Measurements from ENCODE around the gene FOXO6. TPM values are rescaled to one million over a fixed set of nuclear protein-coding genes. Genes with fewer than 3 reads are reported as not detected.

Gene FOXO6
- total and polyA plus RNA-seq, 2 of the 13 experiments (the other 11 are each of a cell fraction or from before 2014, with no cell fraction given) = 0.13 TPM; not detected in 1

GRCh38 chr1:41377397-41377796, 16.2 kb downstream of the FOXO6 start:
- no peak for ATAC-seq
- no CpG with 5 or more reads among the region's 4 CpGs for WGBS (ENCODE audit: low lambda C conversion rate)
- H3K27ac ChIP-seq (ENCODE audit: extremely low read length, insufficient read depth, low read length) = no peak overlapping the region
- peaks cover 3 to 22% of the 10 kb centered on the region in 2 experiments for H3K27me3 ChIP-seq (ENCODE audit: control insufficient read depth in 1 of 2, insufficient read depth in 2 of 2, low read length in 2 of 2)
- H3K4me1 ChIP-seq (ENCODE audit: insufficient read depth, low read length) = peaks cover 2% of the 10 kb centered on the region
- TF ChIP-seq ZBTB20 (CRISPR knock-in tag; IDR thresholded peaks at IDR 0.05; ENCODE audit: borderline replicate concordance, low read depth) (no peak), FOXA1 (IDR thresholded peaks at IDR 0.05) (no peak), FOXA1 (CRISPR knock-in tag; IDR thresholded peaks at IDR 0.05) (no peak), ZSCAN21 (CRISPR knock-in tag; IDR thresholded peaks at IDR 0.05; ENCODE audit: borderline replicate concordance) (no peak), HNF1B (CRISPR knock-in tag; IDR thresholded peaks at IDR 0.05) (no peak), PITX1 (CRISPR knock-in tag; IDR thresholded peaks at IDR 0.05) (no peak), ZNF230 (CRISPR knock-in tag; IDR thresholded peaks at IDR 0.05) (no peak), ZNF670 (CRISPR knock-in tag; IDR thresholded peaks at IDR 0.05; ENCODE audit: borderline replicate concordance) (no peak), HNRNPUL1 (IDR thresholded peaks at IDR 0.05; ENCODE audit: low read depth, low read length) (no peak), ARID4A (CRISPR knock-in tag; IDR thresholded peaks at IDR 0.05; ENCODE audit: borderline replicate concordance) (no peak), NR2C2 (CRISPR knock-in tag; IDR thresholded peaks at IDR 0.05; ENCODE audit: borderline replicate concordance) (no peak), ZNF788 (CRISPR knock-in tag; IDR thresholded peaks at IDR 0.05; ENCODE audit: borderline replicate concordance) (no peak), ZNF619 (CRISPR knock-in tag; IDR thresholded peaks at IDR 0.05) (no peak), FOSL2 (CRISPR knock-in tag; IDR thresholded peaks at IDR 0.05) (no peak), SKI (IDR thresholded peaks at IDR 0.05; ENCODE audit: partially characterized antibody) (no peak), ZFP36L1 (CRISPR knock-in tag; IDR thresholded peaks at IDR 0.05) (no peak), ZMYM3 (CRISPR knock-in tag; IDR thresholded peaks at IDR 0.05) (no peak), ATF6 (CRISPR knock-in tag; conservative IDR thresholded peaks at IDR 0.05) (no peak)
- H3K79me2 ChIP-seq (ENCODE audit: insufficient read depth, low read length) = no peaks in the 10 kb centered on the region
- intact Hi-C loops (cut with micrococcal nuclease; ENCODE audit: unreplicated experiment) (no loop called here), in situ Hi-C loops (cut with HindIII; ENCODE audit: extremely low pct_ligation_motif_present, low pct_unique_long_range_greater_than_20kb) (no loop called here)
- BruUV-seq (replicated peaks) = no TSS peak
- no peak overlapping the region for H3K4me3 ChIP-seq (replicated peaks in 1 of 3; ENCODE audit: insufficient read depth in 1 of 3, low read depth in 2 of 3, low read length in 3 of 3)
- H3K9me3 ChIP-seq (ENCODE audit: low read length) = no peaks in the 10 kb centered on the region
- no peak overlapping the region for H3K4me2 ChIP-seq (ENCODE audit: low read depth, low read length)
- ChIA-PET POLR2A (no interaction called here), CTCF (ENCODE audit: low intra/inter-chr PET ratio, low total read pairs) (no interaction called here)
- no peaks in the 10 kb centered on the region for H3K36me3 ChIP-seq (replicated peaks in 1 of 2; ENCODE audit: control insufficient read depth in 1 of 2, insufficient read depth in 2 of 2, low read length in 2 of 2)
- no peak overlapping the region for H3K9ac ChIP-seq (ENCODE audit: insufficient read depth, low read depth, low read length)
- no peaks in the 10 kb centered on the region for H4K20me1 ChIP-seq (ENCODE audit: insufficient read depth, low read length)
- FAIRE-seq = no peak
- H2AFZ ChIP-seq (ENCODE audit: low read length) = no peak overlapping the region
- DNase-seq (ENCODE audit: low spot score) = no peak

Measured in HepG2 (cell line).